HG03457 (cell line): ENCODE measurements around the gene COL18A1.
"Not testable (repeated sequence)": the region's sequence is repeated elsewhere in the genome, so short reads cannot be mapped to it uniquely, and the experiment has no call there.

Experiments
- ATAC-seq: cut with Tn5 transposase; IDR thresholded peaks from one replicate; pipeline ENCODE4 v1.9.1; 2021; ENCODE audit warnings: moderate number of reproducible peaks; ENCODE audit not compliant: unreplicated experiment

COL18A1 gene

GRCh38 chr21:45438391-45439145 lies 33.6 kb downstream of the COL18A1 start:
- ATAC-seq, result no peak

- no peak for ATAC-seq
These were observed 34.4 kb downstream of the COL18A1 start for GRCh38 chr21:45439161-45439872.

GRCh38 chr21:45439901-45440461 lies 35.0 kb downstream of the COL18A1 start:
- no peak for ATAC-seq

- no peak for ATAC-seq
These were observed 35.9 kb downstream of the COL18A1 start for GRCh38 chr21:45440736-45441350.

- ATAC-seq, result no peak
These were observed 36.7 kb downstream of the COL18A1 start for GRCh38 chr21:45441431-45442255.

DNA sequence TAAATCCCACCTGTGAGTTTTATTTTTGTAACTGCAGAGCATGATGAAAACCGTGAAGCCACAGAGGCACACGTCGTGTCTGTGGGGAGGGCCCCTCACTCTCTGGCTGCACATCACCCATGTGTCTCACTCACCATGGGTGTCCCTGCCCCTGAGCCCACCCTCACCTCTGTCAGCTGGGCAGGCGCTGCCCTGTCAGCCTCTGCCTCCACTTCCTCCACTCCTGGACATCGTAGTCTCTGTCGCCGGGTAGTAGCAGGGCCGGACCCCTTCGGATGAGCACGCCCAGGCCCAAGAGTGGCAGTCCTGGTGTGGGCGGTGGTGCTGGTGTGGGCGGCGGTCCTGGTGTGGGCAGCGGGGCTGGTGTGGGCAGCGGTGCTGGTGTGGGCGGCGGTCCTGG lies 37.3 kb downstream of the COL18A1 start:
- no peak for ATAC-seq

- not testable (repeated sequence) for ATAC-seq
These were observed 38.0 kb downstream of the COL18A1 start for GRCh38 chr21:45442686-45443594.

GRCh38 chr21:45443595-45444181 lies 38.7 kb downstream of the COL18A1 start:
- ATAC-seq, result no peak

- no peak for ATAC-seq
These were observed 39.4 kb downstream of the COL18A1 start for GRCh38 chr21:45444385-45444784.

DNA sequence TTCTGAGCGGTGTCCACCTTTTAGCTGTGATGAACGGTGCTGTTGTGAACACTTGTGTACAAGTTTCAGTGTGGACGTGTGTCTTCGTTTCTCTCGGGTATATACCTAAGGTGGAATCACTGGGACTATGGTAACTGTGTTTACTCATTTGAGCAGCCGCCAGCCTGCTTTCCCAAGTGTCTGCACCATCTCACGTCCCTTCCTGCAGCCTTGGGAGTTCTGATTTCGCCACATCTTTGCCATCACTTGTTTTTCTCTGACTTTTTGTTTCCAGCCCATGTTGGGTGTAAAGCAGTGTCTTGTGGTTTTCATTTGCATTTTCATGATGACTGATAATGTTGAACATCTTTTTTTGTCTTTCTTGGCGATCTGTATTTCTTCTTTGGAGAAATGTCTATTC lies 40.4 kb downstream of the COL18A1 start:
- no peak for ATAC-seq

GRCh38 chr21:45447821-45448220 lies 42.9 kb downstream of the COL18A1 start:
- no peak for ATAC-seq

GRCh38 chr21:45448283-45448809 lies 43.4 kb downstream of the COL18A1 start:
- ATAC-seq, result no peak

GRCh38 chr21:45448810-45449657 lies 44.1 kb downstream of the COL18A1 start:
- no peak for ATAC-seq

DNA sequence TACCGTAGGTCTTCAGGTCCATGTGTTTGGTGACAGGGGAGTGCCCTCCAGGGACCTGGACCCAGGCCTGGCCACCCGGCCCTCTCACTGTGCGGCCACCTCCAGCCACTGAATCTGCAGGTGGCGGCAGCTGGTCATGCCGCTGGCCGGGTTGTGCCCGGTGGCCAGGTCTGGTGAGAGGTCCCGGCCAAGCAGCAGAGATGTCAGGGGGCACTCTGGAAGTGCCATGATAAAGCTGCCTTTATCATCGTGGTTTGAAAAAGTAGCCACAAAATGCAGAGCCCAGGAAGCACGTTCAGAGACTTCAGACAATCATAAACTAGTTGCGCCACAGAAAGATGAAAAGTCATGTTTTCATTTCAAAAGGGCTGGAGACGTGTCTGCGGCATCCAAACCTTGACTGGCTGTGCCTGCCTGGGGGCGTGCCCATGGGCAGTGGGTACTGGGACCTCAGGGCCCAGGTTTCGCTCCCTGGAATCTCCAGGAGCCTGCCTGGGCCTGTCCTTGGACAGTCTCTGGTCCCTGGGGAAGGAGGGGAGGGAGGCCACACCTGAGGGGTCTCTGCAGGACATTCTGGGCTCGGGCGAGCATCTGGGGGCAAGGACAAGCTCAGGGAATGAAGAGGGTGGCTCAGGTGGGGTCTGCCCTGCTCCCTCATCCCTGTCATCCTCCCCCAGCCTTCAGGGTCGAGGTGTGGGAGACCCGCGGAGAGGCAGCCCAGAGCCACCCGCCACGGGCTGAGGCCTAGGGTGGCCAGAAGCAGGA lies 44.9 kb downstream of the COL18A1 start:
- no peak for ATAC-seq

GRCh38 chr21:45450423-45451090 lies 45.6 kb downstream of the COL18A1 start:
- no peak for ATAC-seq

- ATAC-seq, result no peak
These were observed 46.3 kb downstream of the COL18A1 start for GRCh38 chr21:45451091-45451740.
